Measurements from ENCODE around the gene C4orf17. TPM values are rescaled to one million over a fixed set of nuclear protein-coding genes. Genes with fewer than 3 reads are reported as not detected.

The C4orf17 gene
- polyA plus RNA-seq, 3 donors = not detected

GRCh38 chr4:99574530-99575324, 63.9 kb downstream of the C4orf17 start, which contains the start of gene MTTP:
Gene MTTP, plus strand, starts transcription at chr4:99574824. Its CDS starts 86 bp downstream, at chr4:99574910.
- H3K27ac ChIP-seq (ENCODE audit: low read depth in 1 of 2, low read length in 2 of 2) = no peak within 1 kb of the TSS
- no peaks in the 10 kb centered on the region for H3K36me3 ChIP-seq (replicated peaks in 1 of 2; ENCODE audit: control insufficient read depth in 1 of 2, insufficient read depth in 2 of 2, low read length in 2 of 2)
- Mint-ChIP-seq H3K36me3 (no peaks in the 10 kb centered on the region), H3K4me3 (peak within 1 kb of the TSS in 1 of 2 donors; percentile 17), H3K9me3 (peaks cover 0 to 2% (median 0%) of the 10 kb centered on the region in 7 donors), H3K4me1 (peaks cover 6% of the 10 kb centered on the region), H3K27me3 (ENCODE audit: low read depth in 3 of 3) (peaks cover 12 to 15% (median 12%) of the 10 kb centered on the region in 3 donors), H3K27ac (peak within 1 kb of the TSS in 3 of 7 donors; percentile 0 to 15 (median 1))
- peaks cover 0 to 4% of the 10 kb centered on the region in 2 donors for H3K4me1 ChIP-seq (ENCODE audit: control insufficient read depth in 1 of 2, insufficient read depth in 2 of 2, low read length in 2 of 2)
- no CpG with 5 or more reads among the region's 3 CpGs for WGBS (ENCODE audit: insufficient coverage)
- H2AFZ ChIP-seq (ENCODE audit: insufficient read depth, low read depth, low read length, poor library complexity, severe bottlenecking) = peak within 1 kb of the TSS; percentile 13
- intact Hi-C loops (cut with micrococcal nuclease) = no loop called here
- no peaks in the 10 kb centered on the region for H3K79me2 ChIP-seq (ENCODE audit: insufficient read depth, low read length)
- no peak for TF ChIP-seq CTCF (IDR thresholded peaks at IDR 0.05)
- H3K9ac ChIP-seq (ENCODE audit: insufficient read depth, low read length, poor library complexity, severe bottlenecking) = no peak within 1 kb of the TSS
- DNase-seq = no peak
- H3K27me3 ChIP-seq (ENCODE audit: control insufficient read depth in 2 of 2, insufficient read depth in 2 of 2, low read length in 2 of 2) = peaks cover 6 to 19% of the 10 kb centered on the region in 2 donors
- no peaks in the 10 kb centered on the region for H3K9me3 ChIP-seq (replicated peaks in 1 of 2; ENCODE audit: control insufficient read depth in 1 of 2, insufficient read depth in 1 of 2, low read length in 2 of 2)
- no peaks in the 10 kb centered on the region for H4K20me1 ChIP-seq (ENCODE audit: insufficient read depth, low read length)
- H3K4me3 ChIP-seq (replicated peaks in 1 of 3; ENCODE audit: low read depth in 2 of 3, low read length in 3 of 3) = no peak within 1 kb of the TSS
- no peak within 1 kb of the TSS for H3K4me2 ChIP-seq (replicated peaks; ENCODE audit: extremely low read depth, low read length, poor library complexity, severe bottlenecking)

GRCh38 chr4:99578714-99579113, 67.9 kb downstream of the C4orf17 start:
- no peak for DNase-seq
- Histone ChIP-seq H3K79me2 (ENCODE audit: insufficient read depth, low read length) (no peaks in the 10 kb centered on the region), H3K36me3 (replicated peaks in 1 of 2; ENCODE audit: control insufficient read depth in 1 of 2, insufficient read depth in 2 of 2, low read length in 2 of 2) (no peaks in the 10 kb centered on the region), H2AFZ (ENCODE audit: insufficient read depth, low read depth, low read length, poor library complexity, severe bottlenecking) (no peak overlapping the region), H3K9ac (ENCODE audit: insufficient read depth, low read length, poor library complexity, severe bottlenecking) (no peak overlapping the region), H3K4me3 (replicated peaks in 1 of 3; ENCODE audit: low read depth in 2 of 3, low read length in 3 of 3) (no peak overlapping the region), H3K4me1 (ENCODE audit: control insufficient read depth in 1 of 2, insufficient read depth in 2 of 2, low read length in 2 of 2) (peaks cover 0 to 4% of the 10 kb centered on the region in 2 donors), H4K20me1 (ENCODE audit: insufficient read depth, low read length) (no peaks in the 10 kb centered on the region), H3K9me3 (replicated peaks in 1 of 2; ENCODE audit: control insufficient read depth in 1 of 2, insufficient read depth in 1 of 2, low read length in 2 of 2) (no peaks in the 10 kb centered on the region), H3K27ac (ENCODE audit: low read depth in 1 of 2, low read length in 2 of 2) (no peak overlapping the region), H3K4me2 (replicated peaks; ENCODE audit: extremely low read depth, low read length, poor library complexity, severe bottlenecking) (no peak overlapping the region), H3K27me3 (ENCODE audit: control insufficient read depth in 2 of 2, insufficient read depth in 2 of 2, low read length in 2 of 2) (peaks cover 0 to 2% of the 10 kb centered on the region in 2 donors)
- peaks cover 6% of the 10 kb centered on the region for H3K4me1 Mint-ChIP-seq
- TF ChIP-seq CTCF (IDR thresholded peaks at IDR 0.05) = no peak
- no peak overlapping the region for H3K4me3 Mint-ChIP-seq
- WGBS (ENCODE audit: insufficient coverage) = no CpG with 5 or more reads among the region's 2 CpGs
- H3K27ac Mint-ChIP-seq = no peak overlapping the region
- intact Hi-C loops (cut with micrococcal nuclease) = no loop called here
- peaks cover 0 to 4% (median 3%) of the 10 kb centered on the region in 3 donors for H3K27me3 Mint-ChIP-seq (ENCODE audit: low read depth in 3 of 3)
- H3K9me3 Mint-ChIP-seq = peaks cover 0 to 2% (median 0%) of the 10 kb centered on the region in 7 donors
- no peaks in the 10 kb centered on the region for H3K36me3 Mint-ChIP-seq

Measured in CD14-positive monocyte (primary cell).